Left lung (tissue), 10 donors: Measurements from ENCODE around the gene ZCCHC2. TPM values are rescaled to one million over a fixed set of nuclear protein-coding genes. Genes with fewer than 3 reads are reported as not detected.

ENCODE experiments used
- ATAC-seq: fragments of 200-7000 bp; cut with Tn5 transposase; one replicate; pipeline ENCODE4 v1.9.1; 2020; ENCODE audit warnings: moderate library complexity
- DNase-seq, 4 donors: peaks; one replicate each; pipeline ENCODE4 v3.0.0-alpha.2; 2013 to 2020
- H3K27ac ChIP-seq, 2 donors: fragments of 200-600 bp; sonication (generic) in 1 of 2; one replicate each; pipeline versions ENCODE4 v1.5.0 to v1.8.0; 2020 to 2021
- H3K27me3 ChIP-seq, 2 donors: fragments of 200-600 bp; sonication (generic) in 1 of 2; one replicate each; pipeline versions ENCODE4 v1.5.0 to v1.8.0; 2020 to 2021
- H3K36me3 ChIP-seq, 2 donors: fragments of 200-600 bp; sonication (generic) in 1 of 2; one replicate each; pipeline versions ENCODE4 v1.5.0 to v1.8.0; 2020 to 2021
- H3K4me1 ChIP-seq, 2 donors: fragments of 200-600 bp; one replicate each; pipeline ENCODE4 v1.8.0; 2021
- H3K4me3 ChIP-seq, 2 donors: fragments of 200-600 bp; sonication (generic) in 1 of 2; one replicate each; pipeline versions ENCODE4 v1.5.0 to v1.8.0; 2020 to 2021; ENCODE audit warnings: mild to moderate bottlenecking in 1 of 2
- H3K9me3 ChIP-seq, 2 donors: fragments of 200-600 bp; sonication (generic) in 1 of 2; one replicate each; pipeline versions ENCODE4 v1.5.0 to v1.8.0; 2020 to 2021
- CTCF ChIP-seq, 2 donors: fragments of 200-600 bp; sonication (generic) in 1 of 2; IDR thresholded peaks; one replicate each; pipeline versions ENCODE4 v1.5.0 to v1.8.0; 2021; ENCODE audit warnings: antibody characterized with exemption in 2 of 2
- intact Hi-C, 2 donors: fragments of 100-400 bp; cut with DNase I; formaldehyde crosslinking; loops; one replicate each; pipeline versions ENCODE4 v1.11.2 to v1.14.2; 2022
- polyA plus RNA-seq, 6 donors: library from polyadenylated mRNA; unstranded; fragments of 120-200 nt; gene quantifications; one replicate each; pipeline ENCODE4 v1.2.1, GENCODE V29; 2013; ENCODE audit not compliant: insufficient read length in 6 of 6
- total RNA-seq, 2 donors: library from RNA; stranded (reverse); fragmentation: NEBNext Ultra II Directional; extraction: Animal tissue kit (Norgen Biotek cat#: 25700); gene quantifications; one replicate each; pipeline ENCODE4 v1.2.1, GENCODE V29; 2021
- donor health status: DM: no; HTN: yes; CAD: no.
- donor health status: DM: no; HTN: no; CAD: no.

ZCCHC2 gene
- total and polyA plus RNA-seq, 8 donors = 14.9 to 34.5 (median 17.0) TPM

- H3K27me3 ChIP-seq = peaks cover 3 to 21% of the 10 kb centered on the region in 2 donors
- intact Hi-C loops = no loop called here
- no peak for TF ChIP-seq CTCF (IDR thresholded peaks at IDR 0.05)
- H3K36me3 ChIP-seq = no peaks in the 10 kb centered on the region
- DNase-seq (no peak), ATAC-seq (no peak)
- no peak overlapping the region for H3K27ac ChIP-seq
- no peaks in the 10 kb centered on the region for H3K9me3 ChIP-seq
- no peak overlapping the region for H3K4me3 ChIP-seq
- no peaks in the 10 kb centered on the region for H3K4me1 ChIP-seq
Measured at GRCh38 chr18:62610351-62610700, 87.5 kb downstream of the ZCCHC2 start.

- Histone ChIP-seq H3K27me3 (peaks cover 3 to 21% of the 10 kb centered on the region in 2 donors), H3K4me3 (no peak overlapping the region), H3K27ac (no peak overlapping the region), H3K36me3 (no peaks in the 10 kb centered on the region), H3K4me1 (no peaks in the 10 kb centered on the region), H3K9me3 (no peaks in the 10 kb centered on the region)
- intact Hi-C loops = no loop called here
- DNase-seq (no peak), ATAC-seq (peak; percentile 24)
- no peak for TF ChIP-seq CTCF (IDR thresholded peaks at IDR 0.05)
Measured at GRCh38 chr18:62610701-62611411, 88.0 kb downstream of the ZCCHC2 start.

- peaks cover 3 to 21% of the 10 kb centered on the region in 2 donors for H3K27me3 ChIP-seq
- no peak overlapping the region for H3K27ac ChIP-seq
- DNase-seq (no peak), ATAC-seq (peak; percentile 23)
- intact Hi-C loops = no loop called here
- no peak for TF ChIP-seq CTCF (IDR thresholded peaks at IDR 0.05)
- no peaks in the 10 kb centered on the region for H3K4me1 ChIP-seq
- H3K9me3 ChIP-seq = no peaks in the 10 kb centered on the region
- no peaks in the 10 kb centered on the region for H3K36me3 ChIP-seq
- no peak overlapping the region for H3K4me3 ChIP-seq
Measured at GRCh38 chr18:62611453-62612288, 88.8 kb downstream of the ZCCHC2 start.

- Histone ChIP-seq H3K9me3 (no peaks in the 10 kb centered on the region), H3K27me3 (peaks cover 3 to 21% of the 10 kb centered on the region in 2 donors), H3K4me3 (no peak overlapping the region), H3K36me3 (no peaks in the 10 kb centered on the region), H3K27ac (no peak overlapping the region), H3K4me1 (no peaks in the 10 kb centered on the region)
- TF ChIP-seq CTCF (IDR thresholded peaks at IDR 0.05) = no peak
- DNase-seq = no peak
- intact Hi-C loops = no loop called here
- ATAC-seq = no peak
Measured at GRCh38 chr18:62612289-62612645, 89.4 kb downstream of the ZCCHC2 start.

- Histone ChIP-seq H3K4me1 (no peaks in the 10 kb centered on the region), H3K9me3 (no peaks in the 10 kb centered on the region), H3K27me3 (peaks cover 3 to 21% of the 10 kb centered on the region in 2 donors), H3K36me3 (no peaks in the 10 kb centered on the region), H3K4me3 (no peak overlapping the region), H3K27ac (no peak overlapping the region)
- TF ChIP-seq CTCF (IDR thresholded peaks at IDR 0.05) = no peak
- ATAC-seq (no peak), DNase-seq (no peak)
- intact Hi-C loops = no loop called here
Measured at GRCh38 chr18:62612776-62613175, 90.0 kb downstream of the ZCCHC2 start.
